ENCODE results near the gene OR2M3.

GRCh38 chr1:248165186-248165585 lies 31.9 kb upstream of the OR2M3 start:
- TF ChIP-seq CTCF (tag by site-specific recombination; IDR thresholded peaks at IDR 0.05) (no peak), ZNF830 (tag by site-specific recombination; IDR thresholded peaks at IDR 0.05; ENCODE audit: low read depth) (no peak), HOXC10 (CRISPR knock-in tag; IDR thresholded peaks at IDR 0.05) (no peak), ZNF362 (tag by site-specific recombination; IDR thresholded peaks at IDR 0.05) (no peak), REST (tag by site-specific recombination; IDR thresholded peaks at IDR 0.05) (no peak), MYNN (tag by site-specific recombination; IDR thresholded peaks at IDR 0.05; ENCODE audit: borderline replicate concordance) (no peak), ZNF214 (tag by site-specific recombination; IDR thresholded peaks at IDR 0.05; ENCODE audit: borderline replicate concordance) (no peak), ZNF488 (tag by site-specific recombination; IDR thresholded peaks at IDR 0.05) (no peak), ZSCAN18 (tag by site-specific recombination; IDR thresholded peaks at IDR 0.05) (no peak), ZBTB44 (tag by site-specific recombination; IDR thresholded peaks at IDR 0.05) (no peak)
